ENCODE measurements around the gene UCN2.

Gene UCN2

GRCh38 chr3:48563382-48563918 is at the start of gene UCN2:
TSS of gene UCN2 (minus strand) at chr3:48563781. CDS start at chr3:48563124, 657 bp downstream.
- ATAC-seq = peak; percentile 12; the same call in 2 of the 3 replicates

GRCh38 chr3:48612309-48612708 is 48.7 kb upstream of the UCN2 start:
- ATAC-seq = no peak
- no peak for TF ChIP-seq GLIS3 (CRISPR knock-in tag; IDR thresholded peaks at IDR 0.05)

More at GRCh38 chr3:48563382-48563918, at the start of gene UCN2:
- TF ChIP-seq ZFP3 (CRISPR knock-in tag; IDR thresholded peaks at IDR 0.05) = no peak
- TF ChIP-seq ESRRG (CRISPR knock-in tag; IDR thresholded peaks at IDR 0.05) = no peak

GRCh38 chr3:48609088-48610005 is 45.8 kb upstream of the UCN2 start, which contains the start of gene UQCRC1:
TSS of gene UQCRC1 (minus strand) at chr3:48609646. CDS start at chr3:48609620, 26 bp downstream.
- TF ChIP-seq ZFP30 (CRISPR knock-in tag; IDR thresholded peaks at IDR 0.05) (no peak), ESRRG (CRISPR knock-in tag; IDR thresholded peaks at IDR 0.05) (no peak), ZNF565 (CRISPR knock-in tag; conservative IDR thresholded peaks at IDR 0.05; ENCODE audit: low read depth) (no peak)
- TF ChIP-seq, protein P1, sequence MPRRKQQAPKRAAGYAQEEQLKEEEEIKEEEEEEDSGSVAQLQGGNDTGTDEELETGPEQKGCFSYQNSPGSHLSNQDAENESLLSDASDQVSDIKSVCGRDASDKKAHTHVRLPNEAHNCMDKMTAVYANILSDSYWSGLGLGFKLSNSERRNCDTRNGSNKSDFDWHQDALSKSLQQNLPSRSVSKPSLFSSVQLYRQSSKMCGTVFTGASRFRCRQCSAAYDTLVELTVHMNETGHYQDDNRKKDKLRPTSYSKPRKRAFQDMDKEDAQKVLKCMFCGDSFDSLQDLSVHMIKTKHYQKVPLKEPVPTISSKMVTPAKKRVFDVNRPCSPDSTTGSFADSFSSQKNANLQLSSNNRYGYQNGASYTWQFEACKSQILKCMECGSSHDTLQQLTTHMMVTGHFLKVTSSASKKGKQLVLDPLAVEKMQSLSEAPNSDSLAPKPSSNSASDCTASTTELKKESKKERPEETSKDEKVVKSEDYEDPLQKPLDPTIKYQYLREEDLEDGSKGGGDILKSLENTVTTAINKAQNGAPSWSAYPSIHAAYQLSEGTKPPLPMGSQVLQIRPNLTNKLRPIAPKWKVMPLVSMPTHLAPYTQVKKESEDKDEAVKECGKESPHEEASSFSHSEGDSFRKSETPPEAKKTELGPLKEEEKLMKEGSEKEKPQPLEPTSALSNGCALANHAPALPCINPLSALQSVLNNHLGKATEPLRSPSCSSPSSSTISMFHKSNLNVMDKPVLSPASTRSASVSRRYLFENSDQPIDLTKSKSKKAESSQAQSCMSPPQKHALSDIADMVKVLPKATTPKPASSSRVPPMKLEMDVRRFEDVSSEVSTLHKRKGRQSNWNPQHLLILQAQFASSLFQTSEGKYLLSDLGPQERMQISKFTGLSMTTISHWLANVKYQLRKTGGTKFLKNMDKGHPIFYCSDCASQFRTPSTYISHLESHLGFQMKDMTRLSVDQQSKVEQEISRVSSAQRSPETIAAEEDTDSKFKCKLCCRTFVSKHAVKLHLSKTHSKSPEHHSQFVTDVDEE (CRISPR knock-in tag; IDR thresholded peaks at IDR 0.05) = peak; percentile 46; the same call in 1 of the 2 replicates
- peak; percentile 100 for ATAC-seq

DNA sequence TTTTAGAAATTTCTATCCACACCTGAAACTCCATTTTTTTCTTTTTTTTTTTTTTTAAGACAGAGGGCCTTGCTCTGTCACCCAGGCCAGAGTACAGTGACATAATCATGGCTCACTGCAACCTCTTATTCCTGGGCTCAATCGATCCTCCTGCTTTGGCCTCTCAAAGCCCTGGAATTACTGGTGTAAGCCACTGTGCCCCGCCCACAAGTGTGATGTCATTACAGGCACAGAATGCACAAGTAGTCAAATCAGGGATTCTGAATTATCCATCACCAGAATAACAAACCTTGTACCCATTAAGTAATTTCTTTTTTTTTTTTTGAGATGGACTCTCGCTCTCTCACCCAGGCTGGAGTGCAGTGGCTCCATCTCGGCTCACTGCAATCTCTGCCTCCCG is 43.9 kb upstream of the UCN2 start:
- TF ChIP-seq ESRRG (CRISPR knock-in tag; IDR thresholded peaks at IDR 0.05) = no peak
- TF ChIP-seq GLIS3 (CRISPR knock-in tag; IDR thresholded peaks at IDR 0.05) = no peak
- no peak for TF ChIP-seq OSR1 (CRISPR knock-in tag; IDR thresholded peaks at IDR 0.05)
- TF ChIP-seq, protein P1 (CRISPR knock-in tag; IDR thresholded peaks at IDR 0.05) = no peak
- no peak for TF ChIP-seq CSDC2 (CRISPR knock-in tag; IDR thresholded peaks at IDR 0.05)
- no peak for TF ChIP-seq ZNF70 (CRISPR knock-in tag; IDR thresholded peaks at IDR 0.05)
- no peak for TF ChIP-seq ZFP30 (CRISPR knock-in tag; IDR thresholded peaks at IDR 0.05)
- TF ChIP-seq TCF4 (CRISPR knock-in tag; IDR thresholded peaks at IDR 0.05; ENCODE audit: borderline replicate concordance) = no peak
- TF ChIP-seq ARNTL (CRISPR knock-in tag; IDR thresholded peaks at IDR 0.05; ENCODE audit: borderline replicate concordance, low read depth) = no peak
- TF ChIP-seq ZNF565 (CRISPR knock-in tag; conservative IDR thresholded peaks at IDR 0.05; ENCODE audit: low read depth) = no peak
- no peak for TF ChIP-seq ZFP3 (CRISPR knock-in tag; IDR thresholded peaks at IDR 0.05)
- TF ChIP-seq PATZ1 (CRISPR knock-in tag; IDR thresholded peaks at IDR 0.05; ENCODE audit: borderline replicate concordance) = no peak
- TF ChIP-seq PPARA (CRISPR knock-in tag; IDR thresholded peaks at IDR 0.05; ENCODE audit: borderline replicate concordance) = no peak
- no peak for TF ChIP-seq ISL1 (CRISPR knock-in tag; IDR thresholded peaks at IDR 0.05)
- no peak for ATAC-seq

GRCh38 chr3:48601622-48601994 is 38.0 kb upstream of the UCN2 start:
- no peak for TF ChIP-seq RARB (CRISPR knock-in tag; IDR thresholded peaks at IDR 0.05)
- no peak for ATAC-seq
